VCaP (cell line): Measurements from ENCODE around the gene FTSJ1.

Experiments
- H3K27ac ChIP-seq: fragments of 450-650 bp; 2 replicates; pipeline ENCODE4 v1.5.1; 2017
- TF ChIP-seq, protein P1 (sequence below): fragments of 450-650 bp; conservative IDR thresholded peaks from 2 replicates; pipeline ENCODE4 v1.5.1; 2017; ENCODE audit warnings: mild to moderate bottlenecking, moderate library complexity

FTSJ1 gene

GRCh38 chrX:48490661-48491060 is 14.7 kb downstream of the FTSJ1 start:
- TF ChIP-seq, protein P1, sequence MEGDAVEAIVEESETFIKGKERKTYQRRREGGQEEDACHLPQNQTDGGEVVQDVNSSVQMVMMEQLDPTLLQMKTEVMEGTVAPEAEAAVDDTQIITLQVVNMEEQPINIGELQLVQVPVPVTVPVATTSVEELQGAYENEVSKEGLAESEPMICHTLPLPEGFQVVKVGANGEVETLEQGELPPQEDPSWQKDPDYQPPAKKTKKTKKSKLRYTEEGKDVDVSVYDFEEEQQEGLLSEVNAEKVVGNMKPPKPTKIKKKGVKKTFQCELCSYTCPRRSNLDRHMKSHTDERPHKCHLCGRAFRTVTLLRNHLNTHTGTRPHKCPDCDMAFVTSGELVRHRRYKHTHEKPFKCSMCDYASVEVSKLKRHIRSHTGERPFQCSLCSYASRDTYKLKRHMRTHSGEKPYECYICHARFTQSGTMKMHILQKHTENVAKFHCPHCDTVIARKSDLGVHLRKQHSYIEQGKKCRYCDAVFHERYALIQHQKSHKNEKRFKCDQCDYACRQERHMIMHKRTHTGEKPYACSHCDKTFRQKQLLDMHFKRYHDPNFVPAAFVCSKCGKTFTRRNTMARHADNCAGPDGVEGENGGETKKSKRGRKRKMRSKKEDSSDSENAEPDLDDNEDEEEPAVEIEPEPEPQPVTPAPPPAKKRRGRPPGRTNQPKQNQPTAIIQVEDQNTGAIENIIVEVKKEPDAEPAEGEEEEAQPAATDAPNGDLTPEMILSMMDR: no peak
- H3K27ac ChIP-seq: no peak overlapping the region

- no peak overlapping the region for H3K27ac ChIP-seq
- TF ChIP-seq, protein P1: no peak
These were observed 15.8 kb downstream of the FTSJ1 start for GRCh38 chrX:48491809-48492208.

DNA sequence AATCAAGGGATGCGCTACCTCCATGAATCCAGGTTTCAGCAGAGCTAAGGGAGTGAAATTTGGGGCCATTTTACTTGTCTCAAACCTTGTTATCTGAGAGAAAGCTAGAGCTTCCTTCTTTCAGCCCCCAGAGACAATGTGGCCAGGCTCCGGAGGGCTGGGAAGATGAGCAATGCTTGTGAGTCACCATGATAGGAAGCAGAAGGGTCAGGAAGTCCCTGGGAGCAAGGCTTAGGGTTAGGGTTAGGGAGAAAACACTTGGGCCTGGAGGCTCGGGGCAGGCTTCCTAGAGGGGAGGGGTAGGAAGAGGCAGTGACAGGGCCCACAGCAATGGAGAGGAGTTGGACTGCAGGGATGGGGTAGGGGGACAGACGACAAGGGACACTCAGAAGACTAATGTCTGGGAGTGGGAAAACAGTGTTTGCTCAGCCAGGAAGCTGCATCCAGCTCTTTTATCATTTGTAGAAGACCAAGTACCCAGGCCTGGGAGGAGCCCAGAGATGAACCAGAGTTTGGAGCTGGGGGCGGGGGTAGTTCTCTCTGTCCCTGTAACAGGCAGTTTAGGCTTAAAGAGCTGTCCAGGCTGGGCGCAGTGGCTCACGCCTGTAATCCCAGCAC is 16.4 kb downstream of the FTSJ1 start:
- TF ChIP-seq, protein P1: no peak
- no peak overlapping the region for H3K27ac ChIP-seq

GRCh38 chrX:48493890-48494364 is 17.9 kb downstream of the FTSJ1 start:
- no peak overlapping the region for H3K27ac ChIP-seq
- TF ChIP-seq, protein P1: peak; percentile 20; the same call in 1 of the 2 replicates

GRCh38 chrX:48496660-48497059 is 20.7 kb downstream of the FTSJ1 start:
- TF ChIP-seq, protein P1: no peak
- H3K27ac ChIP-seq: no peak overlapping the region

DNA sequence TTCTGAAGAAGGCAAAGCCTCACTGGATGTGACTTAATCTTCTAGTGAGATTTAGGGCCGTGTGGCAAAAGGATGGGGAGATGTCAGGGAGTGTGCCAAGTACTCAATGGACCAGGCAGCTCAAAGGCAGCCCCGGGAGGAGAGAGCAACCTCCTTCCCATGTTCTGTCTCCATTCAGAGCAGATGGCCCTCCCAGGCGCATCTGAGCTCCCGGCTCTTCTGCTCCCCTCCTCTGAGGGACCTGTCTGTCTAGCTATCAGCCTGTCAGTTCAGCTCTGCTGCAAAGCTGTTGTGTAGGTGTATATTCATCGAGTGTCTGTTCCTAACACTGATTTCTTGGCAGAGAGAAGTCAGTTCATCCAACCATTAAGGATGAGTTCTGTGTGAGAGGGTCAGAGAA is 21.9 kb downstream of the FTSJ1 start:
- no peak overlapping the region for H3K27ac ChIP-seq
- TF ChIP-seq, protein P1: no peak

- TF ChIP-seq, protein P1: no peak
- H3K27ac ChIP-seq: no peak overlapping the region
These were observed 22.4 kb downstream of the FTSJ1 start for GRCh38 chrX:48498374-48498809.
